Right lobe of liver (tissue), 4 donors: ENCODE measurements around the gene CDKN1C.

ENCODE experiments used
- POLR2A ChIP-seq: fragments of 450-650 bp; IDR thresholded peaks from one replicate; pipeline ENCODE4 v1.6.1; 2017; ENCODE audit warnings: antibody characterized with exemption, mild to moderate bottlenecking
- TF ChIP-seq, protein P1 (sequence below), 4 donors: fragments of 200-600 bp in 3 of 4; fragments of 450-650 bp in 1 of 4; IDR thresholded peaks; one replicate each; pipeline versions ENCODE4 v1.5.1 to v1.8.0; 2016 to 2022; ENCODE audit warnings: antibody characterized with exemption in 4 of 4, mild to moderate bottlenecking in 2 of 4
- donor health status: DM: no; HTN: no; CAD: no.
- donor health status: DM: no; HTN: no; CAD: no.
- donor health status: DM: no; HTN: yes; CAD: no.

DNA sequence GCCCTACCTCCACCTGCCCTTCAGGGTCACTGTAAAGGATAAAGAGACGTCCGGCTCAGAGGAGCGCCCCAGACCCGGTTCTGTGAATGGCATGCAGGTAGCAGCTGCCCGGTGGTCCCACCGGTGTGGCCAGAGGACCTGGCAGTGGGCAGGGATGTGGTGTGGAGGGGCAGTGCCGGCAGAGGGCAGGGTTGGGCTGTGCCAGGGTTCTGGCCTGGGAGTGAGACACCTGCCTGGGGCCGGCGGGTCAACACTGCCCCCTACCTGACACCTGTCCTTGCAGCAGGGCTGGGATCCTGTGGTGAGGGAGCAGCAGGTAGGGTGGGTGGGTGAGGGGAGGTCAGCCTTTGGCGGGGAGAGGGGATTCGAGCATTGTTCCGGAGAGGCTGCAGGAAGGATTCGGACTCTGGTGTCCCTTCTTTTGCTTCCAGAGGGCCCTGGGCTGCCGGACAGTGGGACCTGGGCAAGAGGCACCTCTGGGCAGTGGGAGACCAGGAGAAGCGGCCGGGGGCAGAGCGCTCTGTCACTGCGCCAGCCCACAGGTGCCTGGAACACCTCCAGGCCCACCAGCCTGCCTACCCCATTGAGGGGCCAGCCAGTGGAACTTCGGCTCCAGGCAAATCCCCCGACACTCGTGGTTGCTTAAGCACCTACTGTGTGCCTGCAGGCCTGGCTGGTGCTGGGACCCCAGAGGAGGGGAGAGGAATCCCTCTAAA is 45.3 kb upstream of the CDKN1C start:
- no peak for TF ChIP-seq POLR2A
- TF ChIP-seq, protein P1, sequence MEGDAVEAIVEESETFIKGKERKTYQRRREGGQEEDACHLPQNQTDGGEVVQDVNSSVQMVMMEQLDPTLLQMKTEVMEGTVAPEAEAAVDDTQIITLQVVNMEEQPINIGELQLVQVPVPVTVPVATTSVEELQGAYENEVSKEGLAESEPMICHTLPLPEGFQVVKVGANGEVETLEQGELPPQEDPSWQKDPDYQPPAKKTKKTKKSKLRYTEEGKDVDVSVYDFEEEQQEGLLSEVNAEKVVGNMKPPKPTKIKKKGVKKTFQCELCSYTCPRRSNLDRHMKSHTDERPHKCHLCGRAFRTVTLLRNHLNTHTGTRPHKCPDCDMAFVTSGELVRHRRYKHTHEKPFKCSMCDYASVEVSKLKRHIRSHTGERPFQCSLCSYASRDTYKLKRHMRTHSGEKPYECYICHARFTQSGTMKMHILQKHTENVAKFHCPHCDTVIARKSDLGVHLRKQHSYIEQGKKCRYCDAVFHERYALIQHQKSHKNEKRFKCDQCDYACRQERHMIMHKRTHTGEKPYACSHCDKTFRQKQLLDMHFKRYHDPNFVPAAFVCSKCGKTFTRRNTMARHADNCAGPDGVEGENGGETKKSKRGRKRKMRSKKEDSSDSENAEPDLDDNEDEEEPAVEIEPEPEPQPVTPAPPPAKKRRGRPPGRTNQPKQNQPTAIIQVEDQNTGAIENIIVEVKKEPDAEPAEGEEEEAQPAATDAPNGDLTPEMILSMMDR (IDR thresholded peaks at IDR 0.05): peak; percentile 84 to 90 (median 88)
